GM12874 (cell line): Measurements from ENCODE around the gene LAMA3.

ENCODE experiments used
- TF ChIP-seq, protein P1 (sequence below): IDR thresholded peaks from 2 replicates; pipeline ENCODE4 v1.5.1; 2011; ENCODE audit warnings: low read depth, mild to moderate bottlenecking, control low read depth, low read length, moderate library complexity; ENCODE audit not compliant: insufficient read depth

Gene LAMA3

GRCh38 chr18:23740105-23740830 lies 51.0 kb downstream of the LAMA3 start:
- TF ChIP-seq, protein P1, sequence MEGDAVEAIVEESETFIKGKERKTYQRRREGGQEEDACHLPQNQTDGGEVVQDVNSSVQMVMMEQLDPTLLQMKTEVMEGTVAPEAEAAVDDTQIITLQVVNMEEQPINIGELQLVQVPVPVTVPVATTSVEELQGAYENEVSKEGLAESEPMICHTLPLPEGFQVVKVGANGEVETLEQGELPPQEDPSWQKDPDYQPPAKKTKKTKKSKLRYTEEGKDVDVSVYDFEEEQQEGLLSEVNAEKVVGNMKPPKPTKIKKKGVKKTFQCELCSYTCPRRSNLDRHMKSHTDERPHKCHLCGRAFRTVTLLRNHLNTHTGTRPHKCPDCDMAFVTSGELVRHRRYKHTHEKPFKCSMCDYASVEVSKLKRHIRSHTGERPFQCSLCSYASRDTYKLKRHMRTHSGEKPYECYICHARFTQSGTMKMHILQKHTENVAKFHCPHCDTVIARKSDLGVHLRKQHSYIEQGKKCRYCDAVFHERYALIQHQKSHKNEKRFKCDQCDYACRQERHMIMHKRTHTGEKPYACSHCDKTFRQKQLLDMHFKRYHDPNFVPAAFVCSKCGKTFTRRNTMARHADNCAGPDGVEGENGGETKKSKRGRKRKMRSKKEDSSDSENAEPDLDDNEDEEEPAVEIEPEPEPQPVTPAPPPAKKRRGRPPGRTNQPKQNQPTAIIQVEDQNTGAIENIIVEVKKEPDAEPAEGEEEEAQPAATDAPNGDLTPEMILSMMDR: no peak

- TF ChIP-seq, protein P1: no peak
These were observed 54.6 kb downstream of the LAMA3 start for GRCh38 chr18:23743733-23744333.

- TF ChIP-seq, protein P1: no peak
These were observed 56.1 kb downstream of the LAMA3 start for GRCh38 chr18:23745366-23745765.

GRCh38 chr18:23746851-23747250 lies 57.6 kb downstream of the LAMA3 start:
- TF ChIP-seq, protein P1: no peak

DNA sequence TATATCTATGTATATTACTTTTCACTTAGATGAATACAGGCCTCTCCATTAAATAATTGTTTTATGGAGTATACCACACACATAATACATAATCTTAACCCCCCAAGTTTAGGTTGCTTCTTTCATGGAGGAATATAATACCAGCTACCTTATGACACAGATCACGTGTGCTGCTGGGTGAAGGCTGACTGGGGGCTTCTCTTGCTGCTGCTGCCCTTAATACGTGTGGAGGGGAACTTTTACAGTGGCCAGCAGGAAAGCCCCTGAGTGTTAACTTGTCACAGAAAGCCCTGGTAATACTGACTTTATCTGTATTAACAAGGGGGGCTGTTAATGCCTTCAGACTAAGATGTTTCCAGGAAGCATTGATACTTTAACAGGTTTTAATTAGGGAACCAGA lies 63.1 kb downstream of the LAMA3 start:
- TF ChIP-seq, protein P1: no peak

DNA sequence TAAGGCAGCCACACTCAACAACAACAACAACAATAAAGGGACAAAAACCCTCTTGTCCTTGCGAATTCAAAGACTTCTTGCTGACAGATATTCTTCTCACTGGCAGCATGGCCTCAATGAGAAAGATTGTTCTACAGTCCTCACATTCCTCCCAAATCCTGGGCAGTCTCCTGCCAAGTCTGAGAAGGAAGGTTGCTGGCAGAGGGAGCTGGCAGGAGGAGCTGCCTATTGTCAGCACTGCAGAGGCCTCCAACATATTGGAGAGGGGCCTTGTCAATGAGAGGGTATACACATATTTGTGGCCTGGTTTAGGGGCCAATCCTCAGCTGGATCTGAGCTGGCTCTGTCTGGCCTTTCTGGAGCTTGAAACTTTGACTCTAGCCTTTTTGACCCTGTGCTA lies 63.5 kb downstream of the LAMA3 start:
- TF ChIP-seq, protein P1: no peak

GRCh38 chr18:23756590-23757436 lies 67.6 kb downstream of the LAMA3 start:
- TF ChIP-seq, protein P1: no peak
